Adipocyte (in vitro differentiated cells): Measurements from ENCODE around the gene MAPKAPK2.
A peak's percentile ranks its signal among the peaks of the same experiment; 100 is the strongest.

Experiments
- DNase-seq: peaks from one replicate; pipeline ENCODE4 v3.0.0-alpha.2; 2015; ENCODE audit warnings: low read depth
- H3K27me3 ChIP-seq: replicated peaks from 2 replicates; pipeline ENCODE4 v1.7.0; 2013; ENCODE audit warnings: mild to moderate bottlenecking, low read length, moderate library complexity; ENCODE audit not compliant: control insufficient read depth, insufficient read depth
- H3K36me3 ChIP-seq: 2 replicates; pipeline ENCODE4 v1.7.0; 2013; ENCODE audit warnings: low read length, mild to moderate bottlenecking, moderate library complexity; ENCODE audit not compliant: control insufficient read depth, insufficient read depth, severe bottlenecking
- H3K4me1 ChIP-seq: 2 replicates; pipeline ENCODE4 v1.7.0; 2013; ENCODE audit warnings: mild to moderate bottlenecking, low read length, moderate library complexity; ENCODE audit not compliant: control insufficient read depth, insufficient read depth
- H3K4me3 ChIP-seq: 2 replicates; pipeline ENCODE4 v1.7.0; 2013; ENCODE audit warnings: mild to moderate bottlenecking, low read length, moderate library complexity
- H3K9ac ChIP-seq: 2 replicates; pipeline ENCODE4 v1.7.0; 2013; ENCODE audit warnings: mild to moderate bottlenecking, low read length, moderate library complexity
- H3K9me3 ChIP-seq: 2 replicates; pipeline ENCODE4 v1.7.0; 2013; ENCODE audit warnings: mild to moderate bottlenecking, low read length, moderate library complexity; ENCODE audit not compliant: control insufficient read depth

MAPKAPK2 gene

DNA sequence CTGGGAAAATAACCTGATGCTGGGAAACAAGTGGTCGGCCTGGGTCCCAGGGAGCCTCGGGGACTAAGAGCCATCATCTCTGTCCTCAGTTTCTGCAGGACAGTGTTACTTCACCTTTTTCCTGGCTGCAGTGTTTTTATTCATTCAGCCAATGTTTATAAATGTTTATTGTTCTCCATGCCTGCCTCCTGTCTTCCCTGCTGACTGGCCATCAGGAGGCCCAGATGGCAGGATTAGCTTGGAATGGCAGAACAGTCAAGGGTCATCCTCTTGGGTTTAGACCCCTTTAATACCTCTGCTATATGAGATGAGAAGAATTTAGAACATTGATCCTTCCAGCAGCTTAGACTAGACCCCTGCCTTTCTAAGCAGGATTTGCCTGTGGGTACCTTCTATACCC is 13.3 kb downstream of the MAPKAPK2 start:
- peaks cover 12% of the 10 kb centered on the region for H3K36me3 ChIP-seq
- peaks cover 67% of the 10 kb centered on the region for H3K4me1 ChIP-seq
- H3K4me3 ChIP-seq, result no peak overlapping the region
- no peak for DNase-seq
- no peaks in the 10 kb centered on the region for H3K27me3 ChIP-seq
- H3K9ac ChIP-seq, result no peak overlapping the region
- H3K9me3 ChIP-seq, result no peaks in the 10 kb centered on the region

DNA sequence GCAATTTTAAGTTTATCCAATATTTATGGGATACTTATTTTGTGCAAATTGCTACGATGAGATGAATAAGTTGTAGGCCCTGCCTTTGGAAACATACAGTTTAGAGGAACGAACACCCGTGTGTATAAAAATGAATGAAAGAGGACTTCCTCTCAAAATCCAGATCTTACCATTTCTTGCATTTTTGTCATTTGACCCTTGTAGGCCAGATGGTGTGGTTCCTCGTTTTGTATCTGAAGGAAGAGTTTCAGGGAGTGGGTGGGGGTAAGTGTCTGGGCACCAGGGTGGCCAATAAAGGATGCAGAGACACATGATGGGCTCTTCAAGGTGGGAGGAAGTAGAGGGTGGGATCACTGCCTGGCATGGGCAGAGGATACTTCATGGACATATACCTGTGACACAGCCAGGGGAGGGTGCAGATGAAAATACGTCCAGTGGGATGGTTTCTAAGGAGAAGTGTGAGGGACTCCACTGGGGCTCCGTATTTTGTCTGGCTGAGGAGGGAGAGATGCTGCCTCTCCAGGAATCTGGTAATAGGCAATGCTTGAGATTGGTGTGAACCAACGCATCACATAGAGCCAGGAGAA is 14.4 kb downstream of the MAPKAPK2 start:
- H3K27me3 ChIP-seq, result no peaks in the 10 kb centered on the region
- H3K36me3 ChIP-seq, result peaks cover 12% of the 10 kb centered on the region
- no peaks in the 10 kb centered on the region for H3K9me3 ChIP-seq
- peak overlapping the region; percentile 57 for H3K4me3 ChIP-seq
- DNase-seq, result no peak
- peak overlapping the region; percentile 23 for H3K9ac ChIP-seq
- H3K4me1 ChIP-seq, result peaks cover 66% of the 10 kb centered on the region

DNA sequence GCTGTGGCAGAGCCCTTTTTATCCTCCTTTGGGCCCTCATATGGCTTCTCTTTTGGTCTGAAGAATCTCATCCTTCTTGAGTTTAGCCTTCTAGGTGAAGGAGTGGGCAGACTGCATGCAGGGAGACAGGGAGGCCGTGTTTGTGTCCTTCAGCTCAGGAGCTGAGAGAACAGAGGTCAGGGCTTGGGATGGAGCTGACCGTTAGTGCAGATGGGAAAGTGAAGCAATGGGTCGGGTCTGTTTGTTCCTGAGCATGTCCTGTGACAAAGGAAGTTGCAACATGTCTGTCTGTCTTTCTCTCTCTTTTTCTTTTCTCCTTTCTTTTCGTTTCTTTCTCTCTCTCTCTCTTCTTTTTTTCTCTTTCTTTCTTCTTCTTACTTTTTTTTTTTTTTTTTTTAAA is 14.9 kb downstream of the MAPKAPK2 start:
- DNase-seq, result peak; percentile 48
- Histone ChIP-seq H3K9ac (peak overlapping the region; percentile 23), H3K9me3 (no peaks in the 10 kb centered on the region), H3K4me3 (peak overlapping the region; percentile 57), H3K27me3 (no peaks in the 10 kb centered on the region), H3K4me1 (peaks cover 63% of the 10 kb centered on the region), H3K36me3 (peaks cover 12% of the 10 kb centered on the region)

DNA sequence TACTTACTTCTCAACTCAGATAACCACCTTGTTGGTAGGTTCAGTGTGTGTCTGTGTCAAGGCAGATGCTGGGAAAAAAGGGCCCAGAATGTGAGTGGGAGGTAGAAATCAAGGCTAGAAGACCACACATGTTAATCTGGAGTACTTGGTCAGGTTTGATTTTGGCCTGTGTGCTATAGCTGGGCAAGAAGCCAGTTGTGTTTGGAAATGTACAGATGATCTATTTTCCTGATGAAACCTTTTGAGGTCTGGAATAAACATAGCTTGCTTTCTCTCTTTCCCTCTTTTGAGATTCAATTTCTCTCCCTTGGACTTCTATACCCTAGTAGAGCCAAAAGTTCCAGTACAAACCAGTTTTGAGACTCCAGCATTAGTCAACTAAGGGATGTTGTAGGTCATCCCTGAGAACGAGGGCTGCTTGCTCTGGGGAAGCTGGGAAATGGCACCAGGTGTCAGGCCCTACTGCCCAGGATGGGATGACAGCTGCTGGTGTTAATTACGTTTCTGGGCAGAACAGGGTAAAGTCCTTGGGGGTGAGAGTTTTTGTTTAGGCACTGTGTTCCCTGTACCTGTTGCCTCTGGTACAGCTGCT is 15.8 kb downstream of the MAPKAPK2 start:
- peak; percentile 56 for DNase-seq
- peaks cover 67% of the 10 kb centered on the region for H3K4me1 ChIP-seq

DNA sequence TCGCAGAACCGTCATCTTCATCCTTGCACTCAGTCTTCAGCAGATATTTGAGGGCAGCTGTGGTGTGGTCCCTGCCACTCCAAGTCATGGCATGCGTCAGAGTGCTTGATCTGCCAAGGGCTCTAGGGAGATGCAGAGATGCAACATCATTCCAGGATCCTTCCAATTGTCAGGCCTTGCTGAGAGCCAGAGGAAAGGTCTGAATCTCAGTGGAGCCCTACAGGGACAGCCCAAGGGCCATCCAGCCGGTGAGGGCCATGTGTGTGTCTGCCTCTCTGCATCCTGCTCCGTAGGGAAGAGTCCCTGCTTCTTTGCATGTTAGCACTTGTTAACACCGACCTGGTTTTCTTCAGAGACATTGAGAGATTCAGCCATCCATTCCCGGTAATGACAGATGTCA is 17.6 kb downstream of the MAPKAPK2 start:
- H3K4me1 ChIP-seq, result peaks cover 77% of the 10 kb centered on the region
- no peak overlapping the region for H3K9ac ChIP-seq
- no peaks in the 10 kb centered on the region for H3K27me3 ChIP-seq
- H3K9me3 ChIP-seq, result no peaks in the 10 kb centered on the region
- H3K36me3 ChIP-seq, result peaks cover 7% of the 10 kb centered on the region
- H3K4me3 ChIP-seq, result no peak overlapping the region
- no peak for DNase-seq

More for the DNA sequence above, 15.8 kb downstream of the MAPKAPK2 start:
- Histone ChIP-seq H3K27me3 (no peaks in the 10 kb centered on the region), H3K9me3 (no peaks in the 10 kb centered on the region), H3K4me3 (peak overlapping the region; percentile 57), H3K36me3 (peaks cover 12% of the 10 kb centered on the region), H3K9ac (peak overlapping the region; percentile 70)

DNA sequence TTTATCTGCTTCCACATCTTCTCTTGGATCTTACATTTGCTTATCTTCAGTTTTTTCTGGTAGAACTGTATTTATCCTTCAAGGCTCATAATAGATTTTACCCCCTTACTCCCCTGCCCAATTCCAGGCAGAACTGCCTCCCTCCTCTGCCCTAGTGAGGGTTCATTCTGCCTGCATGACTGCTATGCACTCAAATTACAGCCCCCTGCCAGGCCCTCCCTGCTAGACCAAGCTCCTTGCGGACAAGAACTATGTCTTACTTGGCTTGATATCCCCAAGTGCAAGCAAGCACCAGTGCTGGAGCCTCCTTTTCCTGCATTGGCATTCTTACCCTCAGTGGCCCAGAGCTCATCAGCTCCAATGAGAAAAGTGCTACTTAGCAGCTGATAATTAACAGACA is 18.1 kb downstream of the MAPKAPK2 start:
- no peak overlapping the region for H3K9ac ChIP-seq
- H3K9me3 ChIP-seq, result no peaks in the 10 kb centered on the region

DNA sequence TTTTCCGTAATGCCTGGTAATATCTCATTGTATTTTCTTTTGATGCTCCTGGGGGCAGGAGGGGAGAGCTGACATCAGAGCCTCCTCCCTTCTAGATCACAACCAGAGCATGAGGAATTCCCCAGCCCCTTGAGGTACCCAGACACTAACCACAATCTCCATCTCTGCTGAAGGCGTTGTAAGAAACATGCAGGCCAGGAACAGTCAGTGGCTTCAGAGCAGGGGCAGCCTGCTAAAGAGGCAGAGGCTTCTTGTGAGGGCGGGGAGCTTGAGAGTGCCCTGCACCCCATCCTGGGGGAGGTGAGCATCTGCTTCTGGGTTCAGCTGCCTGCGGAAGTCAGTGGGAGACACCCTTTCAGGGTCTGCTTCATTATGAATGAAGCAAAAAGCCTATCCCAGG is 19.0 kb downstream of the MAPKAPK2 start:
- DNase-seq, result no peak
- H3K9ac ChIP-seq, result no peak overlapping the region
- no peaks in the 10 kb centered on the region for H3K36me3 ChIP-seq
- H3K9me3 ChIP-seq, result no peaks in the 10 kb centered on the region
- no peaks in the 10 kb centered on the region for H3K27me3 ChIP-seq
- H3K4me3 ChIP-seq, result no peak overlapping the region
- H3K4me1 ChIP-seq, result peaks cover 84% of the 10 kb centered on the region

More for the DNA sequence above, 18.1 kb downstream of the MAPKAPK2 start:
- Histone ChIP-seq H3K36me3 (peaks cover 4% of the 10 kb centered on the region), H3K4me3 (no peak overlapping the region), H3K4me1 (peaks cover 77% of the 10 kb centered on the region), H3K27me3 (no peaks in the 10 kb centered on the region)
- no peak for DNase-seq

DNA sequence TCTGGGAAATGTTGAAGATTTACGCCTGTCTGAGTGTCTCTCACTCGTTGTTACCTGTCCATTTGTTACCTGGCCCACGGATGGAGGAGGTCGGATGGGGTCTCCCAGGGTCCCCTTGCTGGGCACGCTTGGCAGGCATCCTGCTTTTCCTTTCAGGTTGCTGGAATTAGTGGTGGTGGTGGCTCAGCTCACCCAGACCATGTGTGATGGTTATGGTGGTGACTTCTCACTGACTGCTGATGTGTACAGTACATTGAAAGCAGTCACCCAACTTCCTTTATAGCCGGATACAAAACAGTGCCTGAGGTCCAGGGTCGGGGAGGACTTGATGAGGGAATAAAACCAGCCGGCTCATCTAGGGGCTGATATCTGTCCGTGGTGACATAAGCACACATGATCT is 19.5 kb downstream of the MAPKAPK2 start:
- Histone ChIP-seq H3K9me3 (no peaks in the 10 kb centered on the region), H3K27me3 (no peaks in the 10 kb centered on the region), H3K4me3 (no peak overlapping the region), H3K9ac (no peak overlapping the region), H3K36me3 (no peaks in the 10 kb centered on the region), H3K4me1 (peaks cover 85% of the 10 kb centered on the region)
- no peak for DNase-seq

DNA sequence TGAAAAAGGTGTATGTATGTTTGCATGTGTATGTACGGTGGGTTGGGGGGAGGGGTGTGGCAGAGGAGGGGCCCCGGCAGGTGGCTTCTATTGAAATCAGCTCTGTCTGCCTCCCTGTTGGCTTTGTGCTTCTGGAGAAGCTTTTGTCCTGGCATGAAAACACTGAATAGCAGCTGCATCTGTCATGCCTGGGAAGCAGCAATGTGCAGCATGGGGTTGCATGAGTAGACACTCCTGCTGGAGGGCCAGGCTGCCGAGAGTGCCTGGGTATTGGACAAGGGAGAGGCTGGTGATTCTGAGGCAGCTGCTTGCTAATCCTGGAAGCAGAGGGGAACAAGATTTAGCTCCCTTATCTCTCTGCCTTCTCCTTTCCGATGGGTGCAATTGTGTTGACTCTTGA is 20.5 kb downstream of the MAPKAPK2 start:
- H3K27me3 ChIP-seq, result no peaks in the 10 kb centered on the region
- peak overlapping the region; percentile 73 for H3K9ac ChIP-seq
- peaks cover 85% of the 10 kb centered on the region for H3K4me1 ChIP-seq
- H3K9me3 ChIP-seq, result no peaks in the 10 kb centered on the region
- no peaks in the 10 kb centered on the region for H3K36me3 ChIP-seq
- DNase-seq, result peak; percentile 75
- H3K4me3 ChIP-seq, result peak overlapping the region; percentile 62

DNA sequence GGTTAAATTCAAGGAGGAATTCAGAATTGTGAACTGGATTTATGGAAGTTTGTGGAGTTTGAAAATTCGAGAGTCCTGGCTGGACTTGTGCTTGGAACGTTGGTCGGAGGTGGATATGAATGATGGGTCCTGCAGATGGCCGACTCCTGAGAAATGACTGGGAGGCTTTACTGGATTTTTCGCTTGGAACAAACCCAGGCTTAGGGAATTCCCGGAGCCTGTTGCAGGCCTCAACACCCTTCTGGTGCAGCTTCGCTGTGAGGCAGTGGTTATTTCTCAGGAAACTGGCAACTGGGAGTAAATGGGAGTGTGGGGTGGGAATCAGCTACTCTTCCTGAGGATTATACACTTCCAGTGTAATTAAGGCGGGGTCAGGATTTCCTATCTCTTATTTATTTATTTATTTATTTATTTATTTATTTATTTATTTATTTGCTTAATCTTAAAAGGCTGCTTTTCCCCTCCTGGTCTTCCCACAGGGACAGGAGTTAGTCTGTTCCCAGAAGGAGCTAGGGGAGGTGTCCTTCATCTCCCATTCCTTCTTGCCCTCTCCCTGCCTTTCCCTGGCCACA is 21.1 kb downstream of the MAPKAPK2 start:
- H3K4me1 ChIP-seq, result peaks cover 82% of the 10 kb centered on the region
- no peaks in the 10 kb centered on the region for H3K36me3 ChIP-seq
- H3K27me3 ChIP-seq, result no peaks in the 10 kb centered on the region
- peak overlapping the region; percentile 62 for H3K4me3 ChIP-seq
- no peak for DNase-seq
- no peaks in the 10 kb centered on the region for H3K9me3 ChIP-seq
- peak overlapping the region; percentile 73 for H3K9ac ChIP-seq

DNA sequence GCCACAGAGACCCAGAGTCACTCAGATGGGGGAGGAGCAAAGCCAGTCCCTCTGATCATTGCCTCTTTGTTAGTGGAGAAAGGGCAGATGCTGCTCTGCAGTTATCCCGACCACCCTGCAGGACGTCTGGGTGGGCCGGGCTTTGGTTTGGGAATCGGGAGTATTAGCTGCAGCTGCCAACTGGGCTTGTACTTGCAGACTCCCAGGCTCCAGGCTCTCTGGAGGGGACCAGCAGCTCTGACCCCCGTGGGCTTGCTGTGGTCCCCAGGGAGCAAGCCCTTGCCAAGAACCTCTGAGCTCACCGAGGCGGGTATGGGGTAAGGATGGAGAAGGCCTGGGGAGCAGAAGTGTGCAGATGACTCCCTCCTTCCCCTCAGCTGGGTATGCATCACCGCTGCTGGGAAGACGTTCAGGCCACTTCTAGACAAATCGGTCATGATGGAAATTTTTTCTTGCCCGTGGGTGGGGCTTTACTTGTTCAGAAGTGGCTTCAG is 21.6 kb downstream of the MAPKAPK2 start:
- Histone ChIP-seq H3K4me1 (peaks cover 76% of the 10 kb centered on the region), H3K9ac (peak overlapping the region; percentile 56), H3K27me3 (no peaks in the 10 kb centered on the region), H3K9me3 (no peaks in the 10 kb centered on the region), H3K4me3 (peak overlapping the region; percentile 53), H3K36me3 (no peaks in the 10 kb centered on the region)
- peak; percentile 61 for DNase-seq
